HepG2 (cell line): ENCODE results near the gene WTAP. TPM values are rescaled to one million over a fixed set of nuclear protein-coding genes. Genes with fewer than 3 reads are reported as not detected.

Source experiments
- CHD2 ChIP-seq: IDR thresholded peaks from 2 replicates; pipeline ENCODE4 v1.6.1; 2011; ENCODE audit warnings: low read depth, low read length, improper control_type of control experiment
- DMAP1 ChIP-seq: IDR thresholded peaks from 2 replicates; pipeline ENCODE4 v1.6.1; 2016
- EEA1 ChIP-seq: sonication (generic); formaldehyde crosslinking; IDR thresholded peaks from 2 replicates; pipeline ENCODE4 v1.5.1; 2020; ENCODE audit warnings: mild to moderate bottlenecking, missing genetic modification reagents, borderline replicate concordance
- HNF4G ChIP-seq, 2 experiments: sonication (generic) in 1 of 2; formaldehyde crosslinking in 1 of 2; IDR thresholded peaks; 2 replicates each; pipeline versions ENCODE4 v1.4.0 to v1.6.1; 2011 to 2020; ENCODE audit warnings: borderline replicate concordance in 2 of 2, low read depth in 2 of 2, mild to moderate bottlenecking in 2 of 2, low read length in 1 of 2, missing genetic modification reagents in 1 of 2, moderate library complexity in 1 of 2
- KLF6 ChIP-seq: IDR thresholded peaks from 2 replicates; pipeline ENCODE4 v1.8.0; 2016; ENCODE audit warnings: missing biosample characterization, missing genetic modification reagents
- MIER3 ChIP-seq: IDR thresholded peaks from 2 replicates; pipeline ENCODE4 v1.6.1; 2016; ENCODE audit warnings: missing compliant biosample characterization, borderline replicate concordance
- RFXANK ChIP-seq: IDR thresholded peaks from 2 replicates; pipeline ENCODE4 v1.6.1; 2016
- SALL1 ChIP-seq: sonication (generic); formaldehyde crosslinking; IDR thresholded peaks from 2 replicates; pipeline ENCODE4 v1.8.0; 2022; ENCODE audit warnings: mild to moderate bottlenecking, missing genetic modification reagents
- SATB2 ChIP-seq: sonication (generic); formaldehyde crosslinking; IDR thresholded peaks from 2 replicates; pipeline ENCODE4 v1.5.0; 2020; ENCODE audit warnings: missing genetic modification reagents
- SIX4 ChIP-seq: sonication (generic); formaldehyde crosslinking; IDR thresholded peaks from 2 replicates; pipeline ENCODE4 v1.4.0; 2020; ENCODE audit warnings: missing genetic modification reagents
- SMAD3 ChIP-seq: sonication (generic); formaldehyde crosslinking; IDR thresholded peaks from 2 replicates; pipeline ENCODE4 v1.4.0; 2020; ENCODE audit warnings: missing genetic modification reagents
- SSRP1 ChIP-seq: IDR thresholded peaks from 2 replicates; pipeline ENCODE4 v1.6.1; 2016; ENCODE audit warnings: control low read depth
- TAF15 ChIP-seq: fragments of 200-400 bp; formaldehyde crosslinking; IDR thresholded peaks from one replicate; pipeline ENCODE4 v1.6.1; 2018; ENCODE audit warnings: mild to moderate bottlenecking, low read depth, low read length; ENCODE audit not compliant: poor library complexity, severe bottlenecking
- TSC22D2 ChIP-seq: sonication (generic); formaldehyde crosslinking; IDR thresholded peaks from 2 replicates; pipeline ENCODE4 v1.5.1; 2020; ENCODE audit warnings: missing genetic modification reagents, mild to moderate bottlenecking, borderline replicate concordance
- USF2 ChIP-seq, 2 experiments: sonication (generic) in 1 of 2; formaldehyde crosslinking in 1 of 2; IDR thresholded peaks; 2 replicates each; pipeline versions ENCODE4 v1.5.1 to v1.6.1; 2011 to 2020; ENCODE audit warnings: borderline replicate concordance in 1 of 2, low read depth in 1 of 2, low read length in 1 of 2, mild to moderate bottlenecking in 1 of 2, missing genetic modification reagents in 1 of 2, moderate library complexity in 1 of 2
- ZBTB42 ChIP-seq: sonication (generic); formaldehyde crosslinking; IDR thresholded peaks from 2 replicates; pipeline ENCODE4 v1.5.0; 2020; ENCODE audit warnings: mild to moderate bottlenecking, missing genetic modification reagents
- ZFP1 ChIP-seq: IDR thresholded peaks from 2 replicates; pipeline ENCODE4 v1.6.1; 2016
- ZNF335 ChIP-seq: sonication (generic); formaldehyde crosslinking; IDR thresholded peaks from 2 replicates; pipeline ENCODE4 v1.4.0; 2020; ENCODE audit warnings: missing genetic modification reagents
- ZNF674 ChIP-seq: sonication (generic); formaldehyde crosslinking; IDR thresholded peaks from 2 replicates; pipeline ENCODE4 v1.5.0; 2020; ENCODE audit warnings: low read depth, mild to moderate bottlenecking, missing genetic modification reagents
- ZNF7 ChIP-seq: IDR thresholded peaks from 2 replicates; pipeline ENCODE4 v1.6.1; 2016; ENCODE audit warnings: missing biosample characterization, missing genetic modification reagents
- ZNF800 ChIP-seq: sonication (generic); formaldehyde crosslinking; IDR thresholded peaks from 2 replicates; pipeline ENCODE4 v1.4.0; 2020; ENCODE audit warnings: missing genetic modification reagents
- polyA plus RNA-seq, 8 experiments: library from polyadenylated mRNA; depleted of rRNA in 3 of 8; stranded (reverse) in 7 of 8; unstranded in 1 of 8; fragments of >200 nt; fragmentation: Illumina TruSeq in 4 of 8; extraction: Trizol in 4 of 8; gene quantifications; 2 replicates each; pipeline versions ENCODE4 v1.2.1 to v1.2.3, GENCODE V29; 2011 to 2016; ENCODE audit warnings: low read depth in 4 of 8, missing spikeins in 1 of 8, mixed read lengths in 1 of 8; ENCODE audit not compliant: insufficient read depth in 1 of 8
- total RNA-seq, 5 experiments: library from RNA; depleted of rRNA; stranded (reverse); fragments of >200 nt; fragmentation: Illumina TruSeq; extraction: Trizol; gene quantifications; 2 replicates each; pipeline ENCODE4 v1.2.3, GENCODE V29; 2016; ENCODE audit warnings: low read depth in 1 of 5

Gene WTAP
- total and polyA plus RNA-seq, 2 of the 13 experiments (the other 11 are each of a cell fraction or from before 2014, with no cell fraction given) = 31.6 to 167 TPM

GRCh38 chr6:159761873-159762680 lies 34.8 kb downstream of the WTAP start, which contains the start of gene ACAT2 (continued):
- TF ChIP-seq TAF15 (peak; percentile 84), ZNF674 (CRISPR knock-in tag) (peak; percentile 87; the same call in 1 of the 2 replicates), ZFP1 (CRISPR knock-in tag) (peak; percentile 60; the same call in 1 of the 2 replicates), ZNF800 (peak; percentile 74), EEA1 (peak; percentile 80; the same call in 1 of the 2 replicates), HNF4G (IDR thresholded peaks at IDR 0.05; ENCODE audit: borderline replicate concordance, low read depth, low read length) (peak; percentile 27; the same call in 1 of the 2 replicates), HNF4G (CRISPR knock-in tag; IDR thresholded peaks at IDR 0.05; ENCODE audit: borderline replicate concordance, low read depth) (peak; percentile 63; the same call in 1 of the 2 replicates), RFXANK (CRISPR knock-in tag) (0 out of 2 replicates have a peak, but pooled peaks have one; percentile 90), SIX4 (no peak), ZBTB42 (CRISPR knock-in tag) (peak; percentile 41), ZNF7 (no peak; the same call in 1 of the 2 replicates), SMAD3 (CRISPR knock-in tag) (peak; percentile 29; the same call in 1 of the 2 replicates), CHD2 (peak; percentile 7; the same call in 1 of the 2 replicates), MIER3 (CRISPR knock-in tag) (peak; percentile 57; the same call in 1 of the 2 replicates), USF2 (IDR thresholded peaks at IDR 0.05; ENCODE audit: low read depth, low read length) (no peak), USF2 (CRISPR knock-in tag; IDR thresholded peaks at IDR 0.05; ENCODE audit: borderline replicate concordance) (no peak), SALL1 (CRISPR knock-in tag) (peak; percentile 72), DMAP1 (CRISPR knock-in tag) (peak; percentile 98), KLF6 (CRISPR knock-in tag) (no peak; the same call in 1 of the 2 replicates), SATB2 (CRISPR knock-in tag) (no peak; the same call in 1 of the 2 replicates), SSRP1 (CRISPR knock-in tag) (peak; percentile 94), TSC22D2 (CRISPR knock-in tag) (peak; percentile 64; the same call in 1 of the 2 replicates), ZNF335 (peak; percentile 84)
